Effector memory CD4-positive, alpha-beta T cell (primary cell): ENCODE measurements around the gene CCDC200.
"Not testable (repeated sequence)": the region's sequence is repeated elsewhere in the genome, so short reads cannot be mapped to it uniquely, and the experiment has no call there.

ENCODE experiments used
- DNase-seq, 3 donors: peaks; one replicate each; pipeline ENCODE4 v3.0.0-alpha.2; 2020
- H3K27ac ChIP-seq: 2 replicates; pipeline ENCODE4 v1.7.0; 2013; ENCODE audit warnings: mild to moderate bottlenecking, low read length, moderate library complexity; ENCODE audit not compliant: insufficient read depth, poor library complexity, severe bottlenecking
- H3K27me3 ChIP-seq: replicated peaks from 2 replicates; pipeline ENCODE4 v1.7.0; 2013; ENCODE audit warnings: mild to moderate bottlenecking, low read length; ENCODE audit not compliant: insufficient read depth, control insufficient read depth, poor library complexity, severe bottlenecking
- H3K36me3 ChIP-seq: 2 replicates; pipeline ENCODE4 v1.7.0; 2013; ENCODE audit warnings: mild to moderate bottlenecking, low read length, moderate library complexity; ENCODE audit not compliant: control insufficient read depth, insufficient read depth
- H3K4me1 ChIP-seq: 2 replicates; pipeline ENCODE4 v1.7.0; 2013; ENCODE audit warnings: low read length, mild to moderate bottlenecking; ENCODE audit not compliant: control insufficient read depth, insufficient read depth, poor library complexity, severe bottlenecking
- H3K4me3 ChIP-seq: 2 replicates; pipeline ENCODE4 v1.7.0; 2013; ENCODE audit warnings: low read length, low read depth, mild to moderate bottlenecking; ENCODE audit not compliant: insufficient read depth, poor library complexity, severe bottlenecking
- H3K9me3 ChIP-seq: 2 replicates; pipeline ENCODE4 v1.7.0; 2013; ENCODE audit warnings: mild to moderate bottlenecking, low read length, moderate library complexity; ENCODE audit not compliant: control insufficient read depth

The CCDC200 gene

GRCh38 chr17:43216369-43216761 lies 12.1 kb downstream of the CCDC200 start:
- H3K27ac ChIP-seq, result no peak overlapping the region
- no peak overlapping the region for H3K4me3 ChIP-seq
- peaks cover 5% of the 10 kb centered on the region for H3K4me1 ChIP-seq
- no peaks in the 10 kb centered on the region for H3K9me3 ChIP-seq
- H3K27me3 ChIP-seq, result no peaks in the 10 kb centered on the region
- no peak for DNase-seq
- H3K36me3 ChIP-seq, result peaks cover 11% of the 10 kb centered on the region

GRCh38 chr17:43215341-43215740 lies 13.1 kb downstream of the CCDC200 start:
- Histone ChIP-seq H3K4me1 (peaks cover 10% of the 10 kb centered on the region), H3K4me3 (no peak overlapping the region), H3K36me3 (peaks cover 11% of the 10 kb centered on the region), H3K27me3 (no peaks in the 10 kb centered on the region), H3K9me3 (no peaks in the 10 kb centered on the region), H3K27ac (no peak overlapping the region)
- no peak for DNase-seq

- no peak for DNase-seq
- H3K4me3 ChIP-seq, result no peak overlapping the region
- no peaks in the 10 kb centered on the region for H3K27me3 ChIP-seq
- H3K27ac ChIP-seq, result no peak overlapping the region
- peaks cover 11% of the 10 kb centered on the region for H3K36me3 ChIP-seq
- H3K4me1 ChIP-seq, result peaks cover 10% of the 10 kb centered on the region
- H3K9me3 ChIP-seq, result no peaks in the 10 kb centered on the region
Measured at GRCh38 chr17:43213545-43213944, 14.9 kb downstream of the CCDC200 start.

- Histone ChIP-seq H3K4me1 (peaks cover 10% of the 10 kb centered on the region), H3K36me3 (peaks cover 11% of the 10 kb centered on the region), H3K27ac (peak overlapping the region; percentile 79), H3K9me3 (no peaks in the 10 kb centered on the region), H3K27me3 (no peaks in the 10 kb centered on the region), H3K4me3 (peak overlapping the region; percentile 79)
- no peak for DNase-seq
Measured at GRCh38 chr17:43212641-43213490, 15.6 kb downstream of the CCDC200 start.

GRCh38 chr17:43211480-43212402 lies 16.7 kb downstream of the CCDC200 start, which contains the start of gene TMEM106A:
Gene TMEM106A (plus strand): TSS chr17:43211875. CDS start chr17:43213042, 1,167 bp downstream.
- Histone ChIP-seq H3K27ac (peak within 1 kb of the TSS; percentile 79), H3K4me3 (peak within 1 kb of the TSS; percentile 79), H3K27me3 (no peaks in the 10 kb centered on the region), H3K36me3 (peaks cover 10% of the 10 kb centered on the region), H3K4me1 (peaks cover 10% of the 10 kb centered on the region), H3K9me3 (no peaks in the 10 kb centered on the region)
- DNase-seq, result peak; percentile 51 to 65 (median 58)

GRCh38 chr17:43211123-43211479 lies 17.3 kb downstream of the CCDC200 start:
- H3K27me3 ChIP-seq, result no peaks in the 10 kb centered on the region
- peaks cover 4% of the 10 kb centered on the region for H3K36me3 ChIP-seq
- H3K4me3 ChIP-seq, result peak overlapping the region; percentile 79
- no peak for DNase-seq
- H3K27ac ChIP-seq, result peak overlapping the region; percentile 79
- no peaks in the 10 kb centered on the region for H3K9me3 ChIP-seq
- H3K4me1 ChIP-seq, result peaks cover 10% of the 10 kb centered on the region

- no peaks in the 10 kb centered on the region for H3K9me3 ChIP-seq
- peaks cover under 1% of the 10 kb centered on the region for H3K36me3 ChIP-seq
- peak overlapping the region; percentile 79 for H3K4me3 ChIP-seq
- peaks cover 10% of the 10 kb centered on the region for H3K4me1 ChIP-seq
- no peaks in the 10 kb centered on the region for H3K27me3 ChIP-seq
- H3K27ac ChIP-seq, result peak overlapping the region; percentile 79
- no peak for DNase-seq
Measured at GRCh38 chr17:43210576-43210975, 17.8 kb downstream of the CCDC200 start.

GRCh38 chr17:43203013-43203412 lies 25.4 kb downstream of the CCDC200 start:
- DNase-seq, H3K4me1 ChIP-seq, H3K4me3 ChIP-seq, H3K9me3 ChIP-seq, H3K27ac ChIP-seq, H3K27me3 ChIP-seq: not testable (repeated sequence)
- H3K36me3 ChIP-seq, result peaks cover 59% of the 10 kb centered on the region

GRCh38 chr17:43200127-43200526 lies 28.3 kb downstream of the CCDC200 start:
- Histone ChIP-seq H3K27ac (no peak overlapping the region), H3K36me3 (peaks cover 80% of the 10 kb centered on the region), H3K4me3 (no peak overlapping the region), H3K9me3 (no peaks in the 10 kb centered on the region), H3K4me1 (no peaks in the 10 kb centered on the region), H3K27me3 (no peaks in the 10 kb centered on the region)
- DNase-seq, result no peak

- Histone ChIP-seq H3K27me3 (no peaks in the 10 kb centered on the region), H3K4me1 (no peaks in the 10 kb centered on the region), H3K27ac (no peak overlapping the region), H3K36me3 (peaks cover 81% of the 10 kb centered on the region), H3K4me3 (no peak overlapping the region), H3K9me3 (no peaks in the 10 kb centered on the region)
- DNase-seq, result no peak
Measured at GRCh38 chr17:43199633-43200032, 28.8 kb downstream of the CCDC200 start.
